Activated CD4-positive, alpha-beta T cell treated with anti-CD3 and anti-CD28 coated beads, Interleukin-2, amount 10 ng/mL, durations not matched to agents 24 days and 14 days (primary cell): ENCODE data around the gene FRY. TPM values are rescaled to one million over a fixed set of nuclear protein-coding genes. Genes with fewer than 3 reads are reported as not detected.
"Not testable (repeated sequence)": the region's sequence is repeated elsewhere in the genome, so short reads cannot be mapped to it uniquely, and the experiment has no call there.

Experiments
- DNase-seq: peaks from one replicate; pipeline ENCODE4 v3.0.0; 2022
- H3K27ac Mint-ChIP-seq: one replicate; pipeline ENCODE4 v1.8.0; 2022; ENCODE audit warnings: mild to moderate bottlenecking, mixed read lengths
- H3K27me3 Mint-ChIP-seq: one replicate; pipeline ENCODE4 v1.8.0; 2022; ENCODE audit warnings: mixed read lengths
- H3K36me3 Mint-ChIP-seq: one replicate; pipeline ENCODE4 v1.8.0; 2022; ENCODE audit warnings: low read depth, mild to moderate bottlenecking, mixed read lengths
- H3K4me1 Mint-ChIP-seq: one replicate; pipeline ENCODE4 v1.8.0; 2021; ENCODE audit warnings: mixed read lengths
- H3K4me3 Mint-ChIP-seq: one replicate; pipeline ENCODE4 v1.8.0; 2022; ENCODE audit warnings: mild to moderate bottlenecking, moderate library complexity, mixed read lengths
- H3K9me3 Mint-ChIP-seq: one replicate; pipeline ENCODE4 v1.8.0; 2021; ENCODE audit warnings: mixed read lengths
- intact Hi-C: fragments of 100-400 bp; cut with micrococcal nuclease; formaldehyde crosslinking; loops from one replicate; pipeline ENCODE4 v1.15.1; 2023
- total RNA-seq: library from RNA; stranded (reverse); gene quantifications from 2 replicates; pipeline ENCODE4 v1.2.3, GENCODE V29; 2022

FRY gene
- 1.8 and 2.8 TPM in 2 replicates for total RNA-seq

GRCh38 chr13:32031025-32031814, at the start of gene FRY:
Gene FRY (plus strand): TSS chr13:32031774. CDS start chr13:32031796, 22 bp downstream.
- Mint-ChIP-seq H3K9me3 (no peaks in the 10 kb centered on the region), H3K4me1 (peaks cover 37% of the 10 kb centered on the region), H3K36me3 (no peaks in the 10 kb centered on the region), H3K27ac (peak within 1 kb of the TSS; percentile 61), H3K27me3 (peaks cover 7% of the 10 kb centered on the region), H3K4me3 (peak within 1 kb of the TSS; percentile 83)
- peak; percentile 87 for DNase-seq
- intact Hi-C loops = loop anchor here (5.0 to 10.0 kb wide), 4 partner anchors 84 to 1514 kb away; partner anchors contain the start of gene N4BP2L2

GRCh38 chr13:31982124-31982523, 49.5 kb upstream of the FRY start:
- intact Hi-C loops = no loop called here
- H3K36me3 Mint-ChIP-seq = no peaks in the 10 kb centered on the region
- no peak overlapping the region for H3K27ac Mint-ChIP-seq
- DNase-seq = no peak
- peaks cover 12% of the 10 kb centered on the region for H3K27me3 Mint-ChIP-seq
- no peaks in the 10 kb centered on the region for H3K4me1 Mint-ChIP-seq
- no peaks in the 10 kb centered on the region for H3K9me3 Mint-ChIP-seq
- no peak overlapping the region for H3K4me3 Mint-ChIP-seq

- intact Hi-C loops = no loop called here
- no peaks in the 10 kb centered on the region for H3K4me1 Mint-ChIP-seq
- H3K4me3 Mint-ChIP-seq = no peak overlapping the region
- H3K27ac Mint-ChIP-seq = no peak overlapping the region
- H3K27me3 Mint-ChIP-seq = peaks cover 14% of the 10 kb centered on the region
- DNase-seq = no peak
- H3K36me3 Mint-ChIP-seq = no peaks in the 10 kb centered on the region
- no peaks in the 10 kb centered on the region for H3K9me3 Mint-ChIP-seq
Measured at GRCh38 chr13:31982540-31982939, 49.0 kb upstream of the FRY start.

DNA sequence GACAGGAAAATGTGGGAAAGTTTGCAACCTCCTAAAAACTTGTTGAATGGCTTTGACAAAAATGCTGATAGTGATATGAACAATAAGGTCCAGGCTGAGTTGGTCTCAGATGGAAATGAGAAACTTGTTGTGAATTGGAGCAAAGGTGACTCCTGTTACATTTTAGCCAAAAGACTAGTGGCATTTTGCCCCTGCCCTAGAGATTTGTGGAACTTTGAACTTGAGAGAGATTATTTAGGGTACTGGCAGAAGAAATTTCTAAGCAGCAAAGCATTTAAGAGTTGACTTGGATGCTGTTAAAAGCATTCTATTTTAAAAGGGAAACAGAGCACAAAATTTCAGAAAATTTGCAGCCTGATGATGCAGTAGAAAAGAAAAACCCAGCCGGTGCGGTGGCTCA, 47.9 kb upstream of the FRY start:
- intact Hi-C loops, H3K27ac Mint-ChIP-seq, H3K4me3 Mint-ChIP-seq, H3K4me1 Mint-ChIP-seq, DNase-seq, H3K36me3 Mint-ChIP-seq, H3K9me3 Mint-ChIP-seq: not testable (repeated sequence)
- H3K27me3 Mint-ChIP-seq = peaks cover 15% of the 10 kb centered on the region

DNA sequence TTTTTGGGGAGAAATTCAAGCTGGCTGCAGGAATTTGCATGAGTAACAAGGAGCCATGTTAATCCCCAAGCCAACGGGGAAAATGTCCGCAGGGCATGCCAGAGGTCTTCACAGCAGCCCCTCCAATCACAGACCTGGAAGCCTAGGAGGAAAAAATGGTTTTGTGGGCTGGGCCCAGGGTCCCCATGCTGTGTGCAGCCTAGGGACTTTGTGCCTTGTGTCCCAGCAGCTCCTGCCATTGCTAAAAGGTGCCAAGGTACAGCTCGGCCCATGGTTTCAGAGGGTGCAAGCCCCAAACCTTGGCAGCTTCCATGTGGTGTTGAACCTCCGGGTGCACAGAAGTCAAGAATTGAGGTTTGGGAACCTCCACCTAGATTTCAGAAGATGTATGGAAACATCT, 47.2 kb upstream of the FRY start:
- not testable (repeated sequence) for H3K27ac Mint-ChIP-seq

GRCh38 chr13:31986676-31987470, 44.7 kb upstream of the FRY start:
- no peak overlapping the region for H3K27ac Mint-ChIP-seq
- intact Hi-C loops = no loop called here
- H3K36me3 Mint-ChIP-seq = no peaks in the 10 kb centered on the region
- H3K4me3 Mint-ChIP-seq = no peak overlapping the region
- H3K9me3 Mint-ChIP-seq = no peaks in the 10 kb centered on the region
- peaks cover 11% of the 10 kb centered on the region for H3K27me3 Mint-ChIP-seq
- DNase-seq = no peak
- no peaks in the 10 kb centered on the region for H3K4me1 Mint-ChIP-seq

More for the DNA sequence above, 47.2 kb upstream of the FRY start:
- H3K36me3 Mint-ChIP-seq, H3K4me1 Mint-ChIP-seq, DNase-seq, intact Hi-C loops, H3K4me3 Mint-ChIP-seq, H3K9me3 Mint-ChIP-seq: not testable (repeated sequence)
- peaks cover 19% of the 10 kb centered on the region for H3K27me3 Mint-ChIP-seq

DNA sequence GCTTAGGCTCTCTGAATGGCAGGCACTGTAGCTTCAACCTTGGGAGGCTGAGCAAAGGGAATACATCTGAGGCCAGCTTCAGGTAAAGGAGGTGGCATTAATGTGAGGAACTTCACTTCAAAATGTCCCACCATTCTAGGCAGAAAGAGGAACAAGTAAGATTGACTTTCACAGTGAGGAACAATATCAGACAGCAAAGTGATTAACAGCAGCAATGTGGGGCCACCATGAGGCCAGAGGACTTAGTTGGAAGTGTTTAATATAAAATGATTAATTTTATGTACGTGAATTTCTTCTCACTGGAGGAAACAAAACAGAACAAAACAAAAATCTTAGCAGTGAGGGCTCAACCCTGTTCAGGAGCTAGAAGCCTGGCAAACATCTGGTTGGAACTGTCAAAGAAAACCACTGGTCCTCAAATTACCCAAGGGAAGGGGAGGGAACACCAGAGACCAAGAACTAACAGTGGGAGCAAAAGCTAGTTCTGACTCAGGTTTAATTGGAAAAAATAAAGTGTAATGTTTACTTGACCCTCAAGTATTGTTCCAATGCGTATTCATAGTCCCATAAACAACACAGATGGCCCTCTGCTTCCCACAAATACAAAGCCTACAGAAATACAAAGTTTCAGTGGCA, 43.9 kb upstream of the FRY start:
- intact Hi-C loops = no loop called here

GRCh38 chr13:31994367-31994766, 37.2 kb upstream of the FRY start:
- H3K4me3 Mint-ChIP-seq, H3K4me1 Mint-ChIP-seq, H3K36me3 Mint-ChIP-seq, intact Hi-C loops, H3K27ac Mint-ChIP-seq, H3K27me3 Mint-ChIP-seq, H3K9me3 Mint-ChIP-seq, DNase-seq: not testable (repeated sequence)

More for the DNA sequence above, 43.9 kb upstream of the FRY start:
- Mint-ChIP-seq H3K27me3 (peaks cover 10% of the 10 kb centered on the region), H3K36me3 (no peaks in the 10 kb centered on the region), H3K27ac (no peak overlapping the region), H3K4me1 (no peaks in the 10 kb centered on the region), H3K9me3 (no peaks in the 10 kb centered on the region), H3K4me3 (no peak overlapping the region)
- no peak for DNase-seq

DNA sequence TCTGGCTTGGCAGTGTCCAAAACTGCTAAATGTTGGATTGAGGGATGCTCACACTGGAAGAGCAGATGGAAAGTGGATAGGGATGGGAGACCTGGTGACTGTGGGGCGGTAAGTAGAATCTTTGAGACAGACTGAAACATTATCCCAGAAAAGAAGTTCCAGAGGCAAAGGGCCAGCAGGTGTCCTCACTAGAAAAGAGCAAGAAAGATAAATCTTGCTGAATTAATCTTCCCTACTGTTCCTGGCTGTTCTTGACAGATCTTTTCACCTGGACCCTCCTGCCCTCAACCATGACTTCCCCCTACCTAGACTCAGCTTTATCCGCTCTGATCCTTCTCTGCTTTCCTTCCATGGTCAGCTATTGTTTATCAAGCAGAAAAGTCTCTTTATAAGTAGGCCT, 35.0 kb upstream of the FRY start:
- no peak for DNase-seq
- H3K4me1 Mint-ChIP-seq = no peaks in the 10 kb centered on the region
- H3K27ac Mint-ChIP-seq = no peak overlapping the region
- intact Hi-C loops = no loop called here
- H3K27me3 Mint-ChIP-seq = no peaks in the 10 kb centered on the region
- no peaks in the 10 kb centered on the region for H3K9me3 Mint-ChIP-seq
- no peak overlapping the region for H3K4me3 Mint-ChIP-seq
- no peaks in the 10 kb centered on the region for H3K36me3 Mint-ChIP-seq

- Mint-ChIP-seq H3K4me1 (no peaks in the 10 kb centered on the region), H3K4me3 (no peak overlapping the region), H3K27ac (no peak overlapping the region), H3K36me3 (no peaks in the 10 kb centered on the region), H3K9me3 (no peaks in the 10 kb centered on the region), H3K27me3 (no peaks in the 10 kb centered on the region)
- no peak for DNase-seq
- intact Hi-C loops = no loop called here
Measured at GRCh38 chr13:31997641-31998040, 33.9 kb upstream of the FRY start.

GRCh38 chr13:31998131-31998530, 33.4 kb upstream of the FRY start:
- Mint-ChIP-seq H3K9me3 (no peaks in the 10 kb centered on the region), H3K36me3 (no peaks in the 10 kb centered on the region), H3K4me3 (no peak overlapping the region), H3K4me1 (no peaks in the 10 kb centered on the region), H3K27ac (no peak overlapping the region), H3K27me3 (no peaks in the 10 kb centered on the region)
- intact Hi-C loops = no loop called here
- no peak for DNase-seq

GRCh38 chr13:32000754-32001153, 30.8 kb upstream of the FRY start:
- H3K4me3 Mint-ChIP-seq, H3K27me3 Mint-ChIP-seq, H3K4me1 Mint-ChIP-seq, DNase-seq, H3K9me3 Mint-ChIP-seq, H3K36me3 Mint-ChIP-seq, H3K27ac Mint-ChIP-seq: not testable (repeated sequence)
- intact Hi-C loops = loop anchor here (5.0 kb wide), 1 partner anchor 88 kb away; no protein-coding TSS in a partner anchor

DNA sequence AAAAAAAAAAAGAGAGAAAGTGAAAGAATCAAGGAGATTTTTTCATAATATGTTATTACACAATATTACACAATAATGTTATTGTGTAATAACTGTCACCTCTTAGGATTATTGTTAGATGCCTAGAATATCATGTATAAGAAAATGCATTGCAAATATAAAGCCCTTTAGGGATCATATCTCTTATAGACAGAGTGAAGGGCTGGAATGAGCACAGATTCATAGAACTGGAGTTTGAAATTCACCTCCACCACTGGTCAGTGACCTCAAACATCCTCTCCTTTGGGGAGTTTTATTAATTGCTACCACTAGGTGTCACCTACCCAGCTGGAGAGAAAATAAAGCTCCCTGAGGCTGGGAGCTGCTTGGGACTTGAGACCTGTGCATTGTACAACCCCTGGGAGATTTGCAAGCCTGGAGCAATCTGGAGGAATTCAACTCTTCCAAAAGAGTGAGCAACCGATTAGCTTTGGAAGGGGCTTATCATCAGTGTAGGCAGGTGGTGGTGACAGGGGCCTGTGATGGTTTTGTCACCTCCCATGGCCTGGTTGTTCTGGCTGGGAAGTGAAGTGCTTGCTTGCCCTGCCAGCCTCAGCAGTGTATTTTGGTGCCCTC, 30.3 kb upstream of the FRY start:
- Mint-ChIP-seq H3K4me3 (no peak overlapping the region), H3K4me1 (no peaks in the 10 kb centered on the region), H3K27ac (no peak overlapping the region), H3K27me3 (peaks cover 8% of the 10 kb centered on the region), H3K36me3 (no peaks in the 10 kb centered on the region), H3K9me3 (no peaks in the 10 kb centered on the region)
- peak; percentile 70 for DNase-seq
- intact Hi-C loops = loop anchor here (5.0 kb wide), 1 partner anchor 89 kb away; no protein-coding TSS in a partner anchor
